Measurements from ENCODE around the gene CYP24A1. TPM values are rescaled to one million over a fixed set of nuclear protein-coding genes. Genes with fewer than 3 reads are reported as not detected.

The CYP24A1 gene
- total RNA-seq, 1 donor from 2014 or later, result not detected

DNA sequence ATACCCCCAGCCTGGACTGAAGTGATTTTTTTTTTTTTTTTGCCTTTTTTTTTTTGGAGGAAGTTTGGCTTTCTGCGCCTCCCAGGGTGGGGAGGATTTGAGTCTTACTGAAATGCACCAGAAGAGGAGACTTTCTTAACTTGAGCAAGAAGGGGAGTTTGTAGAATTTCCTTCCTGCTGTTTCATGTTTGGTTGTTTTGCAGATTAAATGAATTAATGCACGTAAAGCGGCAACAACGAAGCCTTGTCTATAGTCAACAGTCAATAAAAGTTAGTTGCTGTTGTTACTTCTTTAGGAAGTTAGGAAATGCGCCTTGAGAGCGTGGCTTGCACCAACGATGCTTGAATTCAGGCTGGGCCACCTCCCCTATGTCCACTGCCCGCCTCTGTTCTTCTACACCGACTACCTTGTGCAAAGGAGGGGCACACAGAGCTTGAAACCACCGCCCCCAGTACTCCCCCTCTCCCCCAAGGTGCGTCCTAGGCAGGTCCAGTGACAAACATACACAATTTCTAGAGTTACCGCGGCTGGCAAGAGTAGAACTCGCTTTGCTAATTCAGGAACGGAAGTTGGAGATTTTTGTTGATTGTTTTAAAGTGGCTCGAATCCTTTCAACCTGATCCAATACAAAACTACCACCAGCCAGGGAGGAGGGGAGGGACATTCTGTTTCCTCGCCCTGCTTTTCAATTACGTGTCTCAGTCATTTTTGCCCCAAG is 830 bp upstream of the CYP24A1 start:
- no peak for DNase-seq (ENCODE audit: low read depth in 2 of 2)

DNA sequence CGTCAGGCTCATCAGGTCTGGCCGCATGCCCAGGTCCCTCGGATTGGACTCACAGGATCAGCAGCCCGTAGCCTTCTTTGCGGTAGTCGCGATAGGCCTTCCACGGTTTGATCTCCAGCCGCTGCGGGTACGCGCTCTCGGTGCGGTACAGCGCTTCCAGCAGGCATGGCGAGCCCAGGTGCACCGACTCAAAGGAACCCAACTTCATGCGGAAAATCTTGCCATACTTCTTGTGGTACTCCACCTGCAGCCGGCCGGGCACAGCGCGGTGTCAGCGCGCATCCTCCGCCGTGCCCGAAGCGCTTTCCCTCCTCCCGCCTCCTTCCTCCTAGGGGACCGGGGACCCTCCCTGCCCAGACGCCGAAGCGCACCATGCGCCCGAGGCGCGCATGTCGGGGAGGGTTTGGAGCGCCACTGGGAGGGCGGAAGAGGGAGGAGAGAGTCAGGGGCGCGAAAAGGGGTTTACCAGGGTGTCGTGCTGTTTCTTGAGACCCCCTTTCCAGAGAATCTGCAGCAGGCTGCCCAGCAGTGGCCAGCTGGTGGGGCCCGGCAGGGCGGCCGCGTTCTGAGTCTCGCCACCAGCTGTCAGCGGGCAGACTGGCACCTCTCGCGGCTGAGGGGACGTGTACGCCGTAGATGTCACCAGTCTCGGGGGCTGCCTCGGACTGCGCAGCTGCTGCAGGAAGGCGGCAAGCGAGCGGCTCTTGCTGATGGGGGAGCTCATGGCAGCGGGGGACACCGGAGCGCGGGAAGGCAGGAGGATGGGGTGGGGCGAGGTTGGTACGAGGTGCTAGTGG is 732 bp downstream of the CYP24A1 start:
- DNase-seq (ENCODE audit: low read depth in 2 of 2), result no peak

DNA sequence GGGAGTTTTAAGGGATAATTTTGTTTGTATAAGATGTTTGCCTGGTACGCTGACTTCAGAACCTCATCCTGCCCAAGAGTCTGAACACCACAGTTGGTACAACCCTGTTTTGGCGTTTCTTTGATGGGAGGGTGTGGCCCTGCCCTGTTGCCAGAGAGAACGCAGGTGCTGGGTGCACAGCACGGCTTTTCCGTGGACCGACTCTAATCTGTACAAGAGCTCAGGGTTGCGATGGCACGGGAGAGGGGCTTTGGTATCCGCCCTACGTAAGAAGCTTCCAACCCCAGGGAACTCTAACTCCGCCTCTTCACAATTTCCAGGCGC is 1.3 kb downstream of the CYP24A1 start:
- DNase-seq (ENCODE audit: low read depth in 2 of 2), result no peak

DNA sequence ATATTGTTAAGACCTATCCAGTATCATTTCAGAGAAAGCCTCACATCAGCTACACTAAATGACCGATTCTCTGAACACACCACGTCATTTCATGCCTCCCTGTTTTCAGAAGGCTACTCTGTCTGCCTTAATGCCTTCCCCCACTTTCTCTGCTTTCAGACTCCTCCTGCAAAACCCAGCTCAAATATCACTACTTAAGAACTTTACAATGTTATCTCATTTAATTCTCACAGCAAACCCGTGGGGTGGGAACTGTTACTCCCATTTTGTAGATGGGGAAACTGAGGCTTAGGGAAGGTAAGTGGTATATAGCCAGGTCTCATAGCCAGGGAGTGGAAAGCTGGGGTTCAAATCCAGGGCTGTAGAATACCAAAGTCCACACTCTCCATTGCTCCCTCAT is 2.8 kb downstream of the CYP24A1 start:
- DNase-seq (ENCODE audit: low read depth in 2 of 2), result no peak

DNA sequence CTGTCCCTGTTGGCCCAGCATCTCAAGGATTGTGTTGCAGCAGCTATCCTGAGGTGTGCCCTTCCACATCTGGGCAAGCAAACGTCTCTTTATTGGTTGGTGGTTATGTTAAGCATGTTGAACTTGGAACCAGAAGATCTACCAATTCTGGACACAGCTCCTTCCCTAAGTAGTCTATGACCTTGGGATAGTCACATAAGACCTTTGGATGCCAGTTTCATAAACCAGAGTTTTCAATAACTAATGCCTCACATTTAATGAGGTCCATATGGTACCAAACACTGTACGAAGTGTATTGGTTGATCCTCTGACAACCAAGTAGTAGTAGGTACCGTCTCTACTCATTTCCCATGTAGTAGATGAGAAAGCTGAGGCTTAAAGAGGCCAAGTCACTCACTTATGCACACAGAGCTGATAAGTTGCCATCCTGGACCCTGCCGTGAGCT is 3.7 kb downstream of the CYP24A1 start:
- DNase-seq (ENCODE audit: low read depth in 2 of 2), result no peak

DNA sequence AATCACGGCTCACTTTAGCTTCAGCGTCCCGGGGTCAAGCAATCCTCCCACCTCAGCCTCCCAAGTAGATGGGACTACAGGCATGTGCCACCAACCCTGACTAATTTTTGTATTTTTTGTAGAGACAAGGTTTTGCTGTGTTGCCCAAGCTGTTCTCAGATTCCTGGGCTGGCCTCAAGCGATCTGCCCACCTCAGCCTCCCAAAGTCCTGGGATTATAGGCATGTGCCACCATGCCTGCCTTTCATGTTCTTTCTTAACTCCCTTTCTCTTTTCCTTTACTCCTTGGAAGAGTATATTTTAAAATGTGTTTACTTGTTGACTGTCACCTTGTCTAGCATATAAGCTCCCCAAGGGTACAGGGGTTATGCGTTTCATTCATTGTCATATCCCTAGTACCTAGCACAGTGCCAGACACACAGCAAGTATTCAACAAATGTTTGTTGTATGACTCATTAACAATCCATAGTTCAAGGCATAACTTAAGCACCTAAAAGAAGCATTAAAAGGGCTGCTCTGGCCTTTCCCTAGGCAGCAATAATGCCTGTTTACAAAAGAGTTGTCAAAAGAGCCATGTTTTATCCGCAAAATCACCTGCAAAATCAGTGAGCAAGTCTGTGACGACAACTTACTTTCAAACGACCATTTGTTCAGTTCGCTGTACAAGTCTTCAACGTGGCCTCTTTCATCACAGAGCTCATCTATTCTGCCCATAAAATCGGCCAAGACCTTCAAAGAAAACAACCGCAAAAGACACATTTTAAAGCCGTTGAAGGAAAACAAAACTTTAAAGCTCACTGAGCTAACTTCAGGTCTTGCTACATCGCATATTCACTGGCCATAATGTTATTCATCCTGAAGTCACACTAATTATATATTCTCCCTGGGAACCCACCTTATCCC is 4.6 kb downstream of the CYP24A1 start:
- DNase-seq (ENCODE audit: low read depth in 2 of 2), result no peak

DNA sequence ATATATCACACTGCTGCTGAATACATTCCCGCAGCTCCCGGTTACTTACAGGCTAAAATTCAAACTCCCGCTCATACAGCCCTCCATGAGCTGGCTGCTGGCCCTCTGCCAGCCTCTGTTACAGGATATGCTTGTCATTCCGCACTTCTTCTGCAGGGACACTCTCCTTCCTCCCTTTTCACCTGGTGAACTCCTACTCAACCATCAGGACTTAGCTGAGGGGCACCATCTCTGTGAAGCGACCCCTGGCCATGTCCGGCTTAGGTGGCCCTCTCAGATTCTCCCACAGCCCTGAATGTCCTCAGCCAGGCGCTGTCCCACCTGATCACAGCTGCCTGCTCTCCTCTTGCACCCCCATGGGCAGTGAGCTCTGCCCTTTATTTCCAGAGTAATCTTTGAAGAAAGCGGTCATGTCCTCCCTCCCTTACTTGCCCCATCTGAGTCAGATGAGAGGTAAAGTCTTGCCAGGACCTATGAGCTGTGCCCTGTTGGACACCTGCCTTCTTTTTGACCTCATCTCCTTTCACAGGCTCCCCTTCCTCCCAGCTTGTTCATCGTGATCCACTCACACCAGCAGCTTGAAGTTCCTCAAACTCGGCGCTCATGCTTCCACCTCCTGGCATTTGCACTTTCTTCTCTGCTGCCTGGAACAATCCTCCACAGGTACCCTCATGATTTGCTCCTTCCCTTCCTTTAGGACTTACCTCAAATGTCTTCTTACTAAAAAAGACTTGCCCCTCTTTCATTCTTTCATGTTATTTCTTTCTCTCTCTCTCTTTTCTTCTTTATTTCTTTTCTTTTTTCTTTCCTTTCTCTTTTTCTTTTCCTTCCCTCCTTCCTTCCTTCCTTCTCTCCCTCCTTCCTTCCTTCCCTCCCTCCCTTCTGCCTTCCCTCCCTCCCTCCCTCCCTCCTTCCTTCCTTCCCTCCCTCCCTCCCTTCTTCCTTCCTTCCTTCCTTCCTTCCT is 5.6 kb downstream of the CYP24A1 start:
- peak; percentile 7 to 14 for DNase-seq (ENCODE audit: low read depth in 2 of 2)

DNA sequence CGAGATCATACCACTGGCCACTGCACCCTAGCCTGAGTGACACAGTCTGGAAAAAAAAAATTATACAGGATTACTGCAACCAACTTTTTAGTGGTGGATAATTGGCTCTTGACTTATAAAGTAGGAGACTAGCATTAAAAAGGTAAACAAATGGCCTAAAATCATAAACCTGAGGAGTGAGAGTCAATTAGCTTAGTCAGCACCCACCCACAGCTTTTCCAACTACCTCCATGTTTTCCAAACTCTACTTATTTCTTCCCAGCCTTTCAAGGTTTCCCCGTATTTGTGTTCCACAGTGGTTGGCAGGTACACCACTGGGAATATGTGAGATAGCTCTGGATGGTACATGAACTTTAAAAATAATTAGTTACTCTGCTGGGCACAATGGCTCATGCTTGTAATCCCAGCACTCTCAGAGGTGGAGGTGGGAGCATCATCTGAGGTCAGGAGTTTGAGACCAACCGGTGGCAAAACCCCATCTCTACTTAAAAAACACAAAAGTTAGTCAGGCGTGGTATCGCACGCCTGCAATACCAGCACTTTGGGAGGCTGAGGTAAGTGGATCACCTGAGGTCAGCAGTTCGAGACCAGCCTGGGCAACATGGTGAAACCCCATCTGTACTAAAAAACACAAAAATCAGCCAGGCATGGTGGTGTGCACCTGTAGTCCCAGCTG is 6.7 kb downstream of the CYP24A1 start:
- DNase-seq (ENCODE audit: low read depth in 2 of 2), result no peak

DNA sequence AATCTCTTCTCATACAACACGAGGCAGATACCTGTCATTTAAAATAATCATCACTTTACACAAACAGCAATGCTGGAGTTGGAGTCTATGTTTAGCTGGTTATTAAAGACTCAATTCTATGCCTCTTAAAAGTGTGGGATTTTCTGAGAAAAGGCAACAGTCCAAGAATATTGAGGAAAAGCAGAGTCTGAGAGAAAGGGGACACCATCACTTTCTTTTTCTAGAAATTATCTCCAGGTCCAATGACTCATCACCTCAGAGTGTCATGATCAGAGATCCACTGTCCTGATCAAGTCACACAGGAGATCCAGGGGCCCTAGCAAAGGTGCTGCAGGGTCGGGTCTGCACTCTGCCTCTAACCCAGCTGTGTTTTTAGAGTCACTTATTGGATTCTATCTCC is 8.0 kb downstream of the CYP24A1 start:
- DNase-seq (ENCODE audit: low read depth in 2 of 2), result no peak

DNA sequence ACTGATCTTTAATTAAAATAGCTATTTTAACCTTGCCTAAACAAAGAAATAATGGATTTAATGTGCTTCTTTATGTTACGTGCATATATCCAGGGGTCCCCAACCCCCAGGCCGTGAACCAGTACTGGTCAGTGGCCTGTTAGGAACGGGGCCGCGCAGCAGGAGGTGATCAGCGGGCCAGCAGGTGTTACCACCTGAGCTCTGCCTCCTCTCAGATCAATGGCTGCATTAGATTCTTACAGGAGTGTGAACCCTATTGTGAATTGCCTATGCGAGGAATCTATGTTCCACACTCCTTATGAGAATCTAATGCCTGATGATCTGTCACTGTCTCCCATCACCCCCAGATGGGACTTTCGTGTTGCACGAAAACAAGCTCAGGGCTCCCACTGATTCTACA is 8.8 kb downstream of the CYP24A1 start:
- DNase-seq (ENCODE audit: low read depth in 2 of 2), result no peak

DNA sequence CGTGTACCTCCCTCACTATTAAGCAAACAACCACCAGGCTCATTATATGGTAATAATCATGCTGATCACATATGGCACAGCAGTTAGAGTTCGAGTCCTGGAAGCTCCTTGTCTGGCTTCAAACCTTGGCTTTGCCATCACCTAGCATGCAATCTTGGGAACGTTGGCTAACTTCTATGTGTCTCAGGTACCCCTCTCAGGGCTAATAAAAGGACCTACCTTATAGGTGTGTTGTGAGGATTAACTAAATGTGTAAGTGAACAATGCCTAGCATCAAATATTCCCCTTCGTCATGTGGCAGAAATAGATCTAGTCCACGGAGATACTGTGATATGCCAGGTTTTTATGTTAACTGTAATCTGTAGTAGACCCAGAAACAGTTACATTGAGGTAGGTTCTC is 10.4 kb downstream of the CYP24A1 start:
- no peak for DNase-seq (ENCODE audit: low read depth in 2 of 2)

DNA sequence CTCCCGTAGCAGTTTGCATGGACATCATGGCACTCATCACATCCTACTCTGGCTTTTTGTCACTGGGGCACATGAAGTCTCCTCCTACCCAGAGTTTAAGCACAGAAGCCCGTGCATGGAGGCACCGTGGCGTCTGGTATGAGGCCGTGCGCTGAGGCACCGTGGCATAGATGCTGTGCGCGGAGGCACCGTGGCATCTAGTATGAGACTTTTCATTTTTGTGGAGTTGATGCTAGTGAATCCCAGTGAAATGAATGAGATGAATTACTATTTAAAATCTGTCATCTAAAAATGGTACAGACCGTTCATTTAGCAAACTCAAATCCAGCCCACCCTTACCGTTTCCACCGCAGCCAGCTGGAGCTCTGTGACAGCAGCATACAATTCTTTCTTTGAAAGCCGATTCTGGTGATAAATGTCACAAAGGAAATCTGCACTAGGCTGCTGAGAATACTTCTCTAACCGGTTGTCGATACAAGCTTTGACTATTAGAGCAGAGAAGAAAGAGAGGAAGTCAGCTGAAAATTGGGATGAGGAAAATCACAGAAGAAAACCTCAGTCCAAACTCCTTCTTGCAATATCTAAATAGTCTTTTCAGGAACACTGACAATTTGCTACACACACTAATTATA is 11.3 kb downstream of the CYP24A1 start:
- no peak for DNase-seq (ENCODE audit: low read depth in 2 of 2)

DNA sequence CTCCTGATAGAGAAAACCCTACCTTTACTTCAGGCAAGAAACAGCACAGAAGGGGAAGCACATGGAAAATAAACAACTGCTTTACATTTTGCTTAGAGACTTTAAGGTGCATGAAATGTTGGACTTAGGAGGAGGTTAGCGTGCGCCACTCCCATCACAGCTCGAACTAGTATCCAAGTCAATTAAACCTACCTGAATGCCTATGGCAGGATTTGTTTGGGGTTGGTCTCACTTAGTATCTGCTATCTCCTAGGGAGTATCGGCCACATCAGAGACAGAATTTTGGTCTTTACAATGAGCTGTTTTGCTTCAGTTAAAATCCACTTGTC is 12.0 kb downstream of the CYP24A1 start:
- DNase-seq (ENCODE audit: low read depth in 2 of 2), result no peak

DNA sequence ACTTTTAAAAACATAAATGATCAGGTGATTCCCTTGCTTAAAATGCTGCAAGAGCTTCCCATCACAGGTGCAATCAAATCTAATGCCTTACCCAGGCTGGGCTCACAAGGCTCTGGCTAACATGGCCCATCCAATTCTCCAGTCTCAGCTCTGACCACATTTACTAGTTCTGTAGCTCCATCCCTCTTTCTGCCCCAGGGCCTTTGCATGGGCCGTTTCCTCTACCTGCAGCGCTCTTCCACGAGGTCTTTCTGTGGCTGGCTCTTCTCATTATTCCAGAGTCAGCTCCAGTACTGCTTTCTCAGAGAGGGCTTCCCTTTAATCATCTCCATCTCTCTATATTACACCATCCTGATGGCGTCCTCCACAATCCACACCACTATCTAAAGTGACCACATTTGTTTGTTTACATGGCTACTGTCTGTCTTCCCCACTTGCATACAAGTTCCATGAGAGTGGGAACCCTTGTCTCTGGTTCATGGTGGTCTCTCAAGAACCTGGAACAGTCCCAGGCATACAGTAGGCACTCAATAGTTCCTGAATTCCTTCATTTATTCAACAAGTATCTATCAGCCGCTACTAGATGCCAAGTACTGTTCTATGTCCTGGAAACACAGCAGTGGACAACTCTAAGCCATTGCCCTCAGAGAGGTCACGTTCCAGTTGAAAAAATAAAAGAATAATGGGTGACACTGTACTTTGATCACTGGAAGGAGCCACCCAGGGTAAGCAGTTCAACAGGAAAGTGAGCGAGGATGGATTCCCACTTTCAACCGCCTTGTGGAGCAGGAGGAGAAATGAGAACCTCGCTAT is 12.6 kb downstream of the CYP24A1 start:
- no peak for DNase-seq (ENCODE audit: low read depth in 2 of 2)

DNA sequence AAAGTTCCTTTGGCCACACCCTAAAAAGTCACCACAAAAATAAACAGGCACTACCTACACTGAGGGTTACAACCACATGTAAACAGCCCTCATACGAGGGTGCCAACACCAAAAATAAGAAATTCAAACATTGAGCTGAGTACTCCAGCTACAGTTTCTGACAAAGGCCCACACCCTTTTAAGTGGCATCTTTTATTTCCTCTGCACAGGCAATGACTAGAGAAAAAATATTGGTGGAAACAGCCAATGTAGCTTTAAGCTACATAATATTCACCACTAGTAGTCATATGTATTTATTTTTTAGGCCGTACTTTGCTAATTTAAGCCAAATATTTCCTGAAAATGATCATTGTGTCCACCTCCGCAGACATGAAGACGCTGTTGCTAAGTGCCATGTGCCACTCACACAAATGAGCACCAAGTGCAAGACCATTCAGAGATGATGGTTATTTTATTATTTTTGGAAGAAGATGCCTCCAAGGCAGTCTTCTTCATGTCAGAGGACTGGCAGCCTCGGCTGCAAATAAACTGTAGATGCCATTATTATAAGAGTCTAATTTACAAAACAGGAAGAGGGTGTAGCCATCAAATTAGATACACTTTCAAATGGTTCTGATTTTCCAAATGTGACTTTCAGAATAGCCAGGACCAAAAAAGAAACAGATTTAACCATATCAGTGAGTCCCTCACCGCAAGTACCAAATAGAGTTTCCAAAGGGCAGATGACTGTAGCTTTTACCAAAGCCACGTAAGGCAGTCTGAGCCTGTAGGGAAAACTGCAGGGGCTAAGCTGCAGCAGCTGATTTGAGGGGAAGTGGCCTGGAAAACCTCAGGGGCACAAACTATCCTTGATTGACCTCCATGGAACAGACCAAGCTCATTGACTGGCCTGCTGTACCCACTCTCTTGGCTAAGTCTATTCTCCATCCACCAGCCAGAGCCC is 13.4 kb downstream of the CYP24A1 start:
- no peak for DNase-seq (ENCODE audit: low read depth in 2 of 2)

DNA sequence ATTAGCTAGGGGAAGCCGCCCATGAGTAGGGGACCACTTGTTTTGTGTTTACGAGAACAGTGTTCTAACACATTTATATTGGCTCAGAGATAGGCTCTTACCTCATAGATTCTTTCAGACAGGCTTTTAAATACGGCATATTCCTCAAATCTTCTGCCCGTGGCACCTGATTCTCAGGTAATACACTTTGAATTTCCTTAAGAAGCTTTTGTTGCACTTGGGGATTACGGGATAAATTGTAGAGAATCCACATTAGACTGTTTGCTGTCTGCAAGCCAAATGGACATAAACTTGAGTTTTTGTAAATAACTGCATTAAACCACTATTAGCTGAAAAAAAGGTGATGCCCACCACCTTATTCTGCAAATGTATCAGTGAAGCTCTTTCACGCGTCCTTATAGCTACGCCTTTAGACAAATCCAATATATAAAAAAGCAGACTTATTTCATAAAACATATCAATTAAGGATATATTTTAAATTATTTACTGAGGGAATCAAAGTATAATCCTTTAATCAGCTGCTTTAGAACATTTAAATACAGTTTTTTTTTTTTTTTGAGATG is 14.8 kb downstream of the CYP24A1 start:
- DNase-seq (ENCODE audit: low read depth in 2 of 2), result no peak

DNA sequence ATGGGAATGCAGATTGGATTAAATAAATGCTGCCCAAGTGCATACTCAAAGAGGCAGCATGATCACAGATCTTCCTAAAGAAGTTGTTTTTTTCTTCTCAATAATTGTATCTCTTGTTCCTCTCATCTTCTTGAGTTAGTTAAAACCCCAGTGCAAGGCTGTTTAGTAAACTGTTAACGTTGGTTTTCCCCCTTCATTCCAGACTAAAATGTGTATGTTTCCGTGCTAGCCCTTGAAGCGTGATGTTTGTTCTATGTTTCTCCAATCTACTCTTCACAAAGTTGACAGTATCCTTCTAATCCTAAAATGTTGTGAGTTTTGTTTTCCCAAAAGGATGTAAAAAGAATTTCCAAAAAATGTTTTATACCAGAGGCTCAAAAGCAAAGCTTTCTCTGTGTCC is 15.6 kb downstream of the CYP24A1 start:
- DNase-seq (ENCODE audit: low read depth in 2 of 2), result no peak
